Left cardiac atrium (tissue), 4 donors: ENCODE results near the gene SLC25A45. TPM values are rescaled to one million over a fixed set of nuclear protein-coding genes. Genes with fewer than 3 reads are reported as not detected.
"Not testable (repeated sequence)": the region's sequence is repeated elsewhere in the genome, so short reads cannot be mapped to it uniquely, and the experiment has no call there.

Experiments used
- ATAC-seq, 2 donors: fragments of 200-7000 bp; cut with Tn5 transposase; one replicate each; pipeline ENCODE4 v1.9.1; 2020; ENCODE audit warnings: mild to moderate bottlenecking in 2 of 2, moderate library complexity in 2 of 2
- DNase-seq: peaks from one replicate; pipeline ENCODE4 v3.0.0-alpha.2; 2020
- intact Hi-C, 2 donors: fragments of 100-400 bp; cut with DNase I; formaldehyde crosslinking; loops; one replicate each; pipeline versions ENCODE4 v1.14.1 to v1.15.1; 2022 to 2023
- total RNA-seq, 2 donors: library from RNA; stranded (reverse); fragmentation: NEBNext Ultra II Directional; extraction: Animal tissue kit (Norgen Biotek cat#: 25700); gene quantifications; one replicate each; pipeline ENCODE4 v1.2.1, GENCODE V29; 2021
- donor health status: DM: no; HTN: yes; CAD: no.
- donor health status: DM: no; HTN: yes; CAD: no; lungs with severe emphysema.
- donor health status: DM: yes; HTN: yes; CAD: no.
- donor health status: Dilated cardiomyopathy.

Gene SLC25A45
- total RNA-seq, 2 donors from 2014 or later = 4.1 to 7.2 TPM

GRCh38 chr11:65353376-65353775, 29.1 kb downstream of the SLC25A45 start:
- DNase-seq (no peak), ATAC-seq (no peak)
- intact Hi-C loops = no loop called here

- no peak for DNase-seq
- no peak for ATAC-seq
- intact Hi-C loops = no loop called here
Measured at GRCh38 chr11:65352783-65353182, 29.7 kb downstream of the SLC25A45 start.

- intact Hi-C loops = no loop called here
- DNase-seq (no peak), ATAC-seq (no peak)
Measured at GRCh38 chr11:65351511-65351910, 30.9 kb downstream of the SLC25A45 start.

DNA sequence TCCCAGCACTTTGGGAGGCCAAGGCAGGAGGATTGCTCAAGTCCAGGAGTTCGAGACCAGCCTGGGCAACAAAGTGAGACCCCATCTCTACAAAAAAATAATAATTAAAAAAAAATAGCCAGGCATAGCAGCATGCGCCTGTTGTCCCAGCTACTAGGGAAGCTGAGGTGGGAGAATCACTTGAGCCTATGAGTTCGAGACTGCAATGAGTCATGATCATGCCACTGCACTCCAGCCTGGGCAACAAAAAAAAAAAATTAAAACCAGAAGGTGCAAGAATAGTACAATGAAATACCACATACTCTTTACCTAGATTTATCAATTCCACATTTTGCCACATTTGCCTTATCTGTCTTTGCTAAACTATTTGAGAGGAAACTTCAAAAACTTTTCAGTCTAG, 40.6 kb downstream of the SLC25A45 start:
- no peak for ATAC-seq

GRCh38 chr11:65340226-65340625, 42.2 kb downstream of the SLC25A45 start:
- intact Hi-C loops = no loop called here

More for the DNA sequence above, 40.6 kb downstream of the SLC25A45 start:
- DNase-seq = no peak
- intact Hi-C loops = no loop called here

GRCh38 chr11:65338676-65339075, 43.8 kb downstream of the SLC25A45 start:
- intact Hi-C loops = no loop called here
- DNase-seq (no peak), ATAC-seq (no peak)

More at GRCh38 chr11:65340226-65340625, 42.2 kb downstream of the SLC25A45 start:
- ATAC-seq (no peak), DNase-seq (no peak)

DNA sequence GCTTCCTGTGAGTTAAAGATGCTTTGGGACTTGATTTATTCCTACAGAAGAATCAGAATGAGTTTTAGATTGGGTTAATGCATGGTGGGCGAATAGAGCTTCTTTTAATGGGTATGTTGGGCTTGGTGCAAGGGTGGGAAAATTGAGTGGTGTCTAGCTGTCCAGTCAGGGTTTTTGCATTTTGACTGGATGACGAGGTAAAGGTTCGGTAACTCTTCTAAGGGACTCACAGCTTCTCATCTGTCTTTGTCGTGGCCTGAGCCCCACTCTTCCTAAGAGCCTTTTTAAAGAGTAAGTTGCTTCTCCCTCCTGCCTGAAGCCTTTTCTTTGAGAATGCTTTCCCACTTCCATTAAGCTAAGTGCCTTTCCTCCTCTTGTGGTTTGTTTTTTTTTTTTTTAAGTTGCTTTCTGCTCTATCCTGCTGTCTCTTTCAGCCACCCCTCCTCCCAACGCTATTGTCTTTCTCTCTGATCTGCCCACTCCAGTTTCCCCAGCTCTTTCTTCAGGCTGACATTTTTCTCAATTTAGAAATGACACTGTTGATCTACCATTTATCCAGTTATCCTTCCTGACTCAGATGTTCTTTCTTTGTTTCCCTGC, 47.6 kb downstream of the SLC25A45 start:
- ATAC-seq = no peak
- DNase-seq = no peak
- intact Hi-C loops = no loop called here

DNA sequence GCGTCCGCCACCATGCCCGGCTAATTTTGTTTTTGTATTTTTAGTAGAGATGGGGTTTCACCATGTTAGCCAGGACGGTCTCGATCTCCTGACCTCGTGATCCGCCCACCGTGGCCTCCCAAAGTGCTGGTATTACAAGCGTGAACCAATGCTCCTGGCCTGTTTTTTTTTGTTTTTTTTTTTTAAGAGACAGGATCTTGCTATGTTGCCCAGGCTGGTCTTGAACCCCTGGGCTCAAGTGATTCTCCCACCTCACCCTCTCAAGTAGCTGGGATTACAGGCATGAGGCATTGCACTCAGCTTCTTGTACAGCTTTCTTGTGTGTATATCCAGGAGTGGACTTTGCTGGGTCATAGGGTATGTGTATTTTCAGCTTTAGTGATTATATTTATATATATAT, 49.9 kb downstream of the SLC25A45 start:
- intact Hi-C loops, DNase-seq, ATAC-seq: not testable (repeated sequence)

DNA sequence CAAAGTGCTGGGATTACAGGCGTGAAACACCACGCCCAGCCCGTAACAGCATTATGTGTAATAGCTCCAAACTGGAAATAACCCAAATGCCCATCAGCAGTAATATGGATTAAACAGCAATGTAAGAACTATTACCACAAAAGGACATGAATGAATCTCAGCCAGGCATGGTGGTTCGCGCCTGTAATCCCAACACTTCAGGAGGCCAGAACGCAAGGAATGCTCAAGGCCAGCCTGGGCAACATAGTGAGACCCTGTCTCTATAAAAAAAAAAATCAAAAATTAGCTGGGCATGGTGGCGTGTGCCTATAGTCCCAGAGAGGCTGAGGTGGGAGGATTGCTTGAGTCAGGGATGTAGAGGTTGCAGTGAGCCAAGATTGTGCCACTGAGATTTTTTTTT, 51.9 kb downstream of the SLC25A45 start:
- DNase-seq (no peak), ATAC-seq (no peak)
- intact Hi-C loops = no loop called here

DNA sequence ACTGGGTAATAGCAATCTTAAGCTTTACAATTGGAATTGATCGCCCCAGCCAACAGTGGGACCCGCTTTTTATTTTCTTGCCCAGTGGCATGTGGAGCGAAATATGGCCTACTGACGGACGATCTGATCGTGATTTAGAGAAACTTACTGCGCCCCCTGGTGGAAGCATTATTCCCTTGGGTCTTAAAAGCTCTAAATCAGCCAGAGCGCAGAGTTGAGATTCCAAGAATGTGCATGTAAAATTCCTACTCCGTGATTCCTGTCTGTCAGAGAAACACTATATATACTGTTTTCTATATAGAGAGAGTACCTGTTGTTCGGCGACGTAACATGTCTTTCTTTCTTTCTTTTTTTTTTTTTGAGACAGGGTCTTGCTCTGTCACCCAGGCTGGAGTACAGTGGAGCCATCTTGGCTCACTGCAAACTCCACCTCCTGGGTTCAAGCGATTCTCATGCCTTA, 52.5 kb downstream of the SLC25A45 start:
- DNase-seq = peak; percentile 92
- intact Hi-C loops = loop anchor here in 1 of 2 donors (2.0 kb wide), 1 partner anchor 55 kb away; no protein-coding TSS in a partner anchor
- ATAC-seq = peak in 1 of 2 donors; percentile 24

DNA sequence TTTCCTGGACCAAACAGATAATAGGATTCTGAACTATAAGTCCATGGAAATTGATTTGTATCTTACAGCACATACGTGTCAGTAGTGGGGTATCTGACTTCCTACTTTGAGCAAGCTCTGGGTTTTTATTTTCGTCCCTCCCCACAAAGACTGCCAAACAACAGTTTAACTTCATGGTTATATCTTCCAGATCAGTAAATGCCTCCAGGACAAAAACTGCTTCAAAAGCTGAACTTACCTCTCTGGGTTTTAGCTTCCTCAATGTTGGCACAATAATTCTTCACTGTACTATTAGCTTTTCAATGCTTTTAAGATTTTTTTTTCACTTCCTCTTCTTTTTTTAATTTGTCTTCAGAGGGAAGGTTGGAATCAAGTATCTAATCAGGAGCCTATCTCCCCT, 53.0 kb downstream of the SLC25A45 start:
- ATAC-seq (no peak), DNase-seq (no peak)
- intact Hi-C loops = loop anchor here in 1 of 2 donors (2.0 kb wide), 1 partner anchor 55 kb away; no protein-coding TSS in a partner anchor

DNA sequence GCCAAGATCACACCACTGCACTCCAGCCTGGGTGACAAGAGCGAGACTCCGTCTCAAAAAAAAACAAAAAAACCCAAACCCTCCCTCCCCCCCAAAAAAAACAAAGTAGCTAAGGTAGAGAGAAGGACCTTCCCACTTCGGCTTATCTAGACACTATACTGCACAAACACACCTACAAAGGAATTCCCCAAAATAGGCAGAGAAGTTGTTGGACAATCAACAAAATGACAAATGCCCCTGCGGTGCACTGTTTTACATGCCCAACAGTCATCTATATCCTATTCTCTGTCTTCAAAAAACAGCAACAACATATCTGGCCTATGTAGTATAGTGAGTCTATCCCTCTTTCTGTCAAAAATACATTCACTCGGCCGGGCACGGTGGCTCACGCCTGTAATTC, 55.4 kb downstream of the SLC25A45 start:
- DNase-seq (no peak), ATAC-seq (no peak)
- intact Hi-C loops = no loop called here

GRCh38 chr11:65325435-65325834, 57.0 kb downstream of the SLC25A45 start:
- intact Hi-C loops = no loop called here
- ATAC-seq = no peak
- no peak for DNase-seq

Other genes starting within 250 kb of the SLC25A45 start
- gene SYVN1, start 248.1 kb downstream of the SLC25A45 start, total RNA-seq = 10 to 100 TPM; 33.2 to 41.6 TPM
- not detected for gene SPDYC, start 212.4 kb downstream of the SLC25A45 start, total RNA-seq
- gene CAPN1, start 200.7 kb downstream of the SLC25A45 start, total RNA-seq = 10 to 100 TPM; 86.9 to 92.4 TPM
- 1 to 10 TPM; 5.3 to 7.3 TPM for gene POLA2, start 120.7 kb downstream of the SLC25A45 start, total RNA-seq
- 10 to 100 TPM; 21.7 to 28.9 TPM for gene CDC42EP2, start 67.8 kb downstream of the SLC25A45 start, total RNA-seq
- 10 to 100 TPM; 46.7 to 47.7 TPM for gene DPF2, start 48.8 kb downstream of the SLC25A45 start, total RNA-seq
- gene TIGD3, start 27.9 kb downstream of the SLC25A45 start, total RNA-seq = under 1 TPM in 1 of 2 donors, not detected in 1; 0.12 TPM
- 10 to 100 TPM; 13.4 to 21.5 TPM for gene FRMD8, start 4.0 kb upstream of the SLC25A45 start, total RNA-seq
- gene NEAT1, start 40.2 kb upstream of the SLC25A45 start, total RNA-seq = 100 to 1,000 TPM; 405 to 657 TPM
- 1,000 to 10,000 TPM; 4,098 to 7,342 TPM for gene MALAT1, start 116.4 kb upstream of the SLC25A45 start, total RNA-seq
- gene SCYL1, start 142.4 kb upstream of the SLC25A45 start, total RNA-seq = 10 to 100 TPM; 51.5 to 67.3 TPM
- 10 to 100 TPM; 85.6 to 96.2 TPM for gene LTBP3, start 175.7 kb upstream of the SLC25A45 start, total RNA-seq
- 10 to 100 TPM; 24.6 to 35.0 TPM for gene ZNRD2, start 187.8 kb upstream of the SLC25A45 start, total RNA-seq
- gene FAM89B, start 189.9 kb upstream of the SLC25A45 start, total RNA-seq = 10 to 100 TPM; 33.5 to 34.5 TPM
- 10 to 100 TPM; 53.4 to 61.0 TPM for gene EHBP1L1, start 193.4 kb upstream of the SLC25A45 start, total RNA-seq
- gene KCNK7, start 213.2 kb upstream of the SLC25A45 start, total RNA-seq = under 1 TPM; 0.31 to 0.53 TPM
- gene MAP3K11, start 231.6 kb upstream of the SLC25A45 start, total RNA-seq = 10 to 100 TPM; 42.8 to 44.7 TPM
- 10 to 100 TPM; 15.1 to 16.7 TPM for gene PCNX3, start 233.1 kb upstream of the SLC25A45 start, total RNA-seq